ENCODE data around the gene PRR20B. TPM values are rescaled to one million over a fixed set of nuclear protein-coding genes. Genes with fewer than 3 reads are reported as not detected.

Gene PRR20B
- total RNA-seq, 1 donor = not detected

Other genes starting within 250 kb of the PRR20B start
- gene PRR20A, start 6.6 kb upstream of the PRR20B start, total RNA-seq = not detected
- gene PRR20C, start 6.6 kb downstream of the PRR20B start, total RNA-seq = not detected
- gene PRR20D, start 13.1 kb downstream of the PRR20B start, total RNA-seq = not detected
- not detected for gene PRR20E, start 19.7 kb downstream of the PRR20B start, total RNA-seq

Data from mononuclear cell (primary cell).